ENCODE measurements around the gene CCDC149.

The CCDC149 gene

DNA sequence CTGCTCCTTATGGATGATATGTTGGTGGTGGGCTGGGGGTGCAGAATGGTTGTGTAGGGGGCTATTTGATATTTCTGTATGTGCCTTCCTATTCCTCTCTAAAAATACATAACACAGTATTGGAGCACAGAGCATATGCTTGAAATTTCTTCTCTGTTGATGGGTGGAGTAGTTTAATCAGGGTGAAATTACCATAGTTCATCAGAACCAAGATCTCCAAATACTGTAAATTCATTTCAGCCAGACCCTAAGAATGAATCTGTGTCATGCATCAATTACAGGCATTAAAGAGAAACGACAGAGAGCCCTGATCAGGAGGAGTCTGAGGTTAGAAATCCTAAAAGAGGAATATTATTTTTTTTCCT lies 25.1 kb upstream of the CCDC149 start:
- no peaks in the 10 kb centered on the region for H3K4me1 Mint-ChIP-seq
- peaks cover 10% of the 10 kb centered on the region for H3K36me3 Mint-ChIP-seq (ENCODE audit: low read depth)
- no peak overlapping the region for H3K4me3 Mint-ChIP-seq
- TF ChIP-seq, protein P1, sequence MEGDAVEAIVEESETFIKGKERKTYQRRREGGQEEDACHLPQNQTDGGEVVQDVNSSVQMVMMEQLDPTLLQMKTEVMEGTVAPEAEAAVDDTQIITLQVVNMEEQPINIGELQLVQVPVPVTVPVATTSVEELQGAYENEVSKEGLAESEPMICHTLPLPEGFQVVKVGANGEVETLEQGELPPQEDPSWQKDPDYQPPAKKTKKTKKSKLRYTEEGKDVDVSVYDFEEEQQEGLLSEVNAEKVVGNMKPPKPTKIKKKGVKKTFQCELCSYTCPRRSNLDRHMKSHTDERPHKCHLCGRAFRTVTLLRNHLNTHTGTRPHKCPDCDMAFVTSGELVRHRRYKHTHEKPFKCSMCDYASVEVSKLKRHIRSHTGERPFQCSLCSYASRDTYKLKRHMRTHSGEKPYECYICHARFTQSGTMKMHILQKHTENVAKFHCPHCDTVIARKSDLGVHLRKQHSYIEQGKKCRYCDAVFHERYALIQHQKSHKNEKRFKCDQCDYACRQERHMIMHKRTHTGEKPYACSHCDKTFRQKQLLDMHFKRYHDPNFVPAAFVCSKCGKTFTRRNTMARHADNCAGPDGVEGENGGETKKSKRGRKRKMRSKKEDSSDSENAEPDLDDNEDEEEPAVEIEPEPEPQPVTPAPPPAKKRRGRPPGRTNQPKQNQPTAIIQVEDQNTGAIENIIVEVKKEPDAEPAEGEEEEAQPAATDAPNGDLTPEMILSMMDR (IDR thresholded peaks at IDR 0.05): no peak
- DNase-seq: no peak
- H3K27ac Mint-ChIP-seq: no peak overlapping the region
- peaks cover 76% of the 10 kb centered on the region for H3K9me3 Mint-ChIP-seq
- H3K27me3 Mint-ChIP-seq (ENCODE audit: low read depth, poor library complexity): peaks cover 10% of the 10 kb centered on the region

DNA sequence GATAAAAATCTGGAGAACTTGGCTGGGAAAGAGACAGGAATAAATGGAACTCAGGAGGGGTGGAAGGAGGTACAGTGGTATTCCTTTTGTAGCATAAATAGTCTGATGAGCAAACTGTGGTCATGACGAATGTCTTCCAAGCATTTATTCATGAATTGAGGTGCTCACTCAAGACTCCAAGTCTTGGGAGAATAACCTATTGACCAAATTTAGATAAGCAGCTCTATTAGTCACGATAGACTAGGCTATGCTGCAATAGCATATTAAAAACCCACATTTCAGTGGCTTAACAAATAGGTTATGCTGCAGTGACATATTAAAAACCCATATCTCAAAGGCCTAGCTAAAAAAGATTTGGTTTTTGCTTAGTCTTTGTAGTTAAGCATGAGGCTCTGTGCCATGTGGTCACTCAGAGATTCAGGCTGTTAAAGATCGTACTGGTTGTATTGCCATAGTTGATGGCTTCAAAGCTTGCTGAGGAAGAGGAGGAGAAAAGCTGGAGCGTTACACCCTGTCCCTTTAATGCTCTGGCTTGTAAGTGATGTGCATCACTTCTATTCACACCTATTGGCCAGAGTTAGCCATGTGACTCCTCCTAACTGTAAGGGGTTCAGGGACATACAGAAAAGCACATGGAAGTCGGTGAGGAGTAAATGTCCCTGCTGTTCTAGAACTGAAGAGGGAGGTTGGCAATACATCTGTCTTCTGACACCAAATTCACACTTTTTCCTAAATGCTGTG lies 24.5 kb upstream of the CCDC149 start:
- no peak overlapping the region for H3K4me3 Mint-ChIP-seq
- H3K27ac Mint-ChIP-seq: no peak overlapping the region
- peaks cover 77% of the 10 kb centered on the region for H3K9me3 Mint-ChIP-seq
- peaks cover 10% of the 10 kb centered on the region for H3K36me3 Mint-ChIP-seq (ENCODE audit: low read depth)
- TF ChIP-seq, protein P1 (IDR thresholded peaks at IDR 0.05): no peak
- DNase-seq: no peak
- H3K4me1 Mint-ChIP-seq: peaks cover 4% of the 10 kb centered on the region
- H3K27me3 Mint-ChIP-seq (ENCODE audit: low read depth, poor library complexity): peaks cover 10% of the 10 kb centered on the region

DNA sequence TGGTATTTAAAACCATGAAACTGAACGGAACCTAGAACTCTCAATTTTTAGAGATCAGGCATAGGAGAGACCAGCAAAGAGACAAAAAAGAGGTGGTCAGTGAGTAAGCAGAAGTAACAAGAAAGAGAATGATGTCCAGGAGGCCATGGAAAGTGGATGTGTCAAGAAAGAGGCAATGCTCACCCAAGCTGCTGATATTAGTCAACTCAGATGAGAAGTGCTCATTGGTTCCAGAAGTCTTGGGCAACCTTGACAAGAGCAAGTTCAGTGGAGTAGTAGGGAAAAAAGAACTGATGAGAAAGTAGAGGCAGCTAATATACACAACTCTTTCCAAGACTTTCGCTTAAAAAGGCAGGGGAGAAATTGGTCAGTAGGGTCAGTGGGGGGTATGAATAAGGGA lies 23.0 kb upstream of the CCDC149 start:
- H3K36me3 Mint-ChIP-seq (ENCODE audit: low read depth): peaks cover 10% of the 10 kb centered on the region
- no peak overlapping the region for H3K27ac Mint-ChIP-seq
- no peak for DNase-seq
- peaks cover 71% of the 10 kb centered on the region for H3K9me3 Mint-ChIP-seq
- peaks cover 8% of the 10 kb centered on the region for H3K27me3 Mint-ChIP-seq (ENCODE audit: low read depth, poor library complexity)
- TF ChIP-seq, protein P1 (IDR thresholded peaks at IDR 0.05): no peak
- no peak overlapping the region for H3K4me3 Mint-ChIP-seq
- H3K4me1 Mint-ChIP-seq: peaks cover 5% of the 10 kb centered on the region

DNA sequence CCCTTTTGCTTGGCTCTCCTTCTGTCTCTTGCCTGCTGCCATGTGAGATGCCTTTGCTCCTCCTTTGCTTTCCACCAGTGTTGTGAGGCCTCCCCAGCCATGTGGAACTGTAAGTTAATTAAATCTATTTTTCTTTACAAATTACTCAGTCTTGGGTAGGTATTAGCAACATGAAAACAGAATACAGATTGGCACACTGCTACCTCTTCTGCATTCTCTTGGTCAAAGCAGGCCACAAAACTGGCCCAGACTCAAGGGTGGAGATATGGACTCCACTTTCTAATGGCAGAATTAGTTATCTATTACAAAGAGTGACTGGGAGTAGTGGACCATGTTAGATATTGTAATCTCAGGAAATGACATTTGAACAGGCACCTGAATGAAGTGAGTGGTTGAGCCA lies 21.5 kb upstream of the CCDC149 start:
- TF ChIP-seq, protein P1 (IDR thresholded peaks at IDR 0.05): no peak
- Mint-ChIP-seq H3K4me3 (no peak overlapping the region), H3K9me3 (peaks cover 60% of the 10 kb centered on the region), H3K27me3 (ENCODE audit: low read depth, poor library complexity) (peaks cover 4% of the 10 kb centered on the region), H3K36me3 (ENCODE audit: low read depth) (peaks cover 10% of the 10 kb centered on the region), H3K27ac (no peak overlapping the region), H3K4me1 (peaks cover 5% of the 10 kb centered on the region)
- no peak for DNase-seq

DNA sequence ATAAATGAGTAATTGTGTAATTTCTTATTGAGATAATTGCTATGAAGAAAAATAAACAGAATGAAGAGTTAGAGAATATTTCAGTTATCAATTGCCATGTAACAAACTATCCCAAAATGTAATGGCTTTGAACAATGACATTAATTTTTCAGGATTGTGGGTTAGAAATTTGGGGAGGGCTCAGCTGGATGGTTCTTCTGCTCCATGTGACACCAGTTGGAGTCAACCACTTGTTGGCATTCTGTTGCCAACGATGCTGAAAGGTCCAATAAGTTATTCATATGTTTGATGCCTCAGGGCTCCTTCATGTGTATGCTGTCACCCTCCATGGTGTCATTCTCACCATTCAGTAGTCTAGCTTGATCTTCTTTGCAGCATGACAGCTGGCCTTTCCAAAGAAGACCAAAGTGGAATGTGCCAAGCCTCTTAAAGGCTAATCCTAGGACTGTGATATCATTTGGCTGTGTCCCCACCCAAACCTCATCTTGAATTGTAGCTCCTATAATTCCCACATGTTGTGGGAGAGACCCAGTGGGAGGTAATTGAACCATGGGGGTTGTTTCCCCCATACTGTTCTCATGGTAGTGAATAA lies 20.9 kb upstream of the CCDC149 start:
- TF ChIP-seq, protein P1 (IDR thresholded peaks at IDR 0.05): no peak
- H3K36me3 Mint-ChIP-seq (ENCODE audit: low read depth): peaks cover 10% of the 10 kb centered on the region
- H3K4me3 Mint-ChIP-seq: no peak overlapping the region
- no peak for DNase-seq
- H3K27me3 Mint-ChIP-seq (ENCODE audit: low read depth, poor library complexity): peaks cover 4% of the 10 kb centered on the region
- H3K4me1 Mint-ChIP-seq: peaks cover 8% of the 10 kb centered on the region
- no peak overlapping the region for H3K27ac Mint-ChIP-seq
- H3K9me3 Mint-ChIP-seq: peaks cover 55% of the 10 kb centered on the region
